GM23248 (cell line): Measurements from ENCODE around the gene ENKD1. TPM values are rescaled to one million over a fixed set of nuclear protein-coding genes. Genes with fewer than 3 reads are reported as not detected.

Source experiments
- DNase-seq: peaks from one replicate; pipeline ENCODE4 v3.0.0-alpha.2; 2015
- H2AFZ ChIP-seq: fragments of 200-600 bp; sonication (generic); 2 replicates; pipeline ENCODE4 v1.6.1; 2016; ENCODE audit warnings: antibody characterized with exemption
- H3F3A ChIP-seq: fragments of 200-600 bp; sonication (generic); 2 replicates; pipeline ENCODE4 v1.6.1; 2016; ENCODE audit warnings: mild to moderate bottlenecking, antibody characterized with exemption, mixed run types; ENCODE audit not compliant: insufficient read depth
- H3K27ac ChIP-seq: fragments of 200-600 bp; sonication (generic); 2 replicates; pipeline ENCODE4 v1.5.1; 2016; ENCODE audit warnings: mild to moderate bottlenecking
- H3K27me3 ChIP-seq: fragments of 200-600 bp; sonication (generic); replicated peaks from 2 replicates; pipeline ENCODE4 v1.6.1; 2016; ENCODE audit warnings: mild to moderate bottlenecking; ENCODE audit not compliant: insufficient read depth
- H3K36me3 ChIP-seq: fragments of 200-600 bp; sonication (generic); 2 replicates; pipeline ENCODE4 v1.6.1; 2016; ENCODE audit warnings: low read depth, mild to moderate bottlenecking
- H3K4me1 ChIP-seq: fragments of 200-600 bp; sonication (generic); 2 replicates; pipeline ENCODE4 v1.6.1; 2016; ENCODE audit warnings: mild to moderate bottlenecking; ENCODE audit not compliant: insufficient read depth
- H3K4me2 ChIP-seq: fragments of 200-600 bp; sonication (generic); one replicate; pipeline ENCODE4 v1.6.1; 2016; ENCODE audit warnings: mild to moderate bottlenecking; ENCODE audit not compliant: unreplicated experiment
- H3K4me3 ChIP-seq: fragments of 200-600 bp; sonication (generic); 2 replicates; pipeline ENCODE4 v1.5.1; 2016; ENCODE audit warnings: mild to moderate bottlenecking
- H3K79me2 ChIP-seq: fragments of 200-600 bp; sonication (generic); 2 replicates; pipeline ENCODE4 v1.6.1; 2016; ENCODE audit warnings: mild to moderate bottlenecking; ENCODE audit not compliant: insufficient read depth
- H3K9ac ChIP-seq: fragments of 200-600 bp; sonication (generic); 2 replicates; pipeline ENCODE4 v1.6.1; 2016; ENCODE audit warnings: mild to moderate bottlenecking
- H3K9me2 ChIP-seq: fragments of 200-600 bp; sonication (generic); 2 replicates; pipeline ENCODE4 v1.6.1; 2016; ENCODE audit warnings: mixed run types, mild to moderate bottlenecking, moderate library complexity; ENCODE audit not compliant: insufficient read depth
- H3K9me3 ChIP-seq: fragments of 200-600 bp; sonication (generic); one replicate; pipeline ENCODE4 v1.6.1; 2017; ENCODE audit warnings: low read depth
- H4K20me1 ChIP-seq: fragments of 200-600 bp; sonication (generic); 2 replicates; pipeline ENCODE4 v1.6.0; 2016; ENCODE audit not compliant: insufficient read depth
- EZH2 ChIP-seq: fragments of 200-600 bp; sonication (generic); IDR thresholded peaks from 2 replicates; pipeline ENCODE4 v1.6.1; 2018; ENCODE audit warnings: antibody characterized with exemption, mild to moderate bottlenecking; ENCODE audit not compliant: insufficient read depth, poor library complexity, severe bottlenecking
- EZH2phosphoT487 ChIP-seq: fragments of 200-600 bp; sonication (generic); IDR thresholded peaks from 2 replicates; pipeline ENCODE4 v1.6.1; 2018; ENCODE audit warnings: antibody characterized with exemption, moderate library complexity, mild to moderate bottlenecking, low read depth; ENCODE audit not compliant: insufficient read depth
- WGBS, 2 experiments: methylation state at CpG; one replicate each; pipeline ENCODE4 v1.1.6; 2015 to 2017; ENCODE audit warnings: low lambda C conversion rate in 2 of 2, low coverage in 1 of 2; ENCODE audit errors: missing lambda C conversion rate in 2 of 2; 5-methylcytosine and 5-hydroxymethylcytosine counted together
- in situ Hi-C: fragments of 300-500 bp; cut with MboI; formaldehyde crosslinking; loops from 2 replicates; pipeline ENCODE4 v1.15.0; 2020
- polyA plus RNA-seq: library from polyadenylated mRNA; unstranded; fragments of >200 nt; fragmentation: Nextera tagmentation; extraction: Ambion mirVana; gene quantifications from 2 replicates; pipeline ENCODE4 v1.2.1, GENCODE V29; 2016
- total RNA-seq: library from RNA; depleted of rRNA; stranded (reverse); fragments of >200 nt; shearing (Covaris generic); gene quantifications from 2 replicates; pipeline ENCODE4 v1.2.3, GENCODE V29; 2014; rRNA removed

The ENKD1 gene
- total and polyA plus RNA-seq, 2 experiments from 2014 or later: 8.3 to 11.2 TPM

DNA sequence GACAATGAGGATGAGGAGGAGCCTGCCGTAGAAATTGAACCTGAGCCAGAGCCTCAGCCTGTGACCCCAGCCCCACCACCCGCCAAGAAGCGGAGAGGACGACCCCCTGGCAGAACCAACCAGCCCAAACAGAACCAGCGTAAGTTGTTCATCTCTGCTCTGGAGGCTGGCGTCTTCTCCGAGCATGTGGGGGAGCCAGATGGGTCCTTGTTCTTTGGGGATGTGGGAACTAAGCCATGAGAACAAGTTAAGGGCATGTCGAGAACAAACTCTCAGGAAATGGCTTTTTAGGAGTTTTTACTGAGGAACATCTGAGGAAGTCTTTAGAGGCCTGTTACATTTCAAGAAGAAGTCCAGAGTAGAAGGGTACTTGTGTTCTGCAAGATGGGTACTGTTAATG is 29.8 kb downstream of the ENKD1 start:
- Histone ChIP-seq H3K36me3 (peaks cover 17% of the 10 kb centered on the region), H3K4me1 (no peaks in the 10 kb centered on the region), H3K79me2 (no peaks in the 10 kb centered on the region), H3K27me3 (no peaks in the 10 kb centered on the region), H3K4me3 (no peak overlapping the region), H3K9me2 (no peaks in the 10 kb centered on the region), H4K20me1 (no peaks in the 10 kb centered on the region), H3K27ac (no peak overlapping the region), H3K9me3 (no peaks in the 10 kb centered on the region), H3F3A (peaks cover 6% of the 10 kb centered on the region; the same call in 1 of the 2 replicates), H2AFZ (no peak overlapping the region), H3K4me2 (no peak overlapping the region), H3K9ac (no peak overlapping the region)
- WGBS, 2 experiments: 89 to 90% methylated on average over 8 of the region's 8 CpGs
- no peak for DNase-seq
- no peak for TF ChIP-seq EZH2
- no peak for TF ChIP-seq EZH2phosphoT487
- in situ Hi-C loops: no loop called here

GRCh38 chr16:67632415-67633172 is 34.0 kb downstream of the ENKD1 start:
- Histone ChIP-seq H2AFZ (no peak overlapping the region), H4K20me1 (no peaks in the 10 kb centered on the region), H3K9ac (no peak overlapping the region), H3K9me2 (no peaks in the 10 kb centered on the region), H3K36me3 (peaks cover 9% of the 10 kb centered on the region), H3K4me1 (no peaks in the 10 kb centered on the region), H3K4me3 (no peak overlapping the region), H3K4me2 (no peak overlapping the region), H3K27me3 (no peaks in the 10 kb centered on the region), H3K27ac (no peak overlapping the region), H3K79me2 (no peaks in the 10 kb centered on the region), H3K9me3 (no peaks in the 10 kb centered on the region), H3F3A (no peaks in the 10 kb centered on the region)
- DNase-seq: no peak
- WGBS, 2 experiments: 69 to 70% methylated on average over 7 of the region's 7 CpGs
- in situ Hi-C loops: no loop called here
- no peak for TF ChIP-seq EZH2phosphoT487
- no peak for TF ChIP-seq EZH2

DNA sequence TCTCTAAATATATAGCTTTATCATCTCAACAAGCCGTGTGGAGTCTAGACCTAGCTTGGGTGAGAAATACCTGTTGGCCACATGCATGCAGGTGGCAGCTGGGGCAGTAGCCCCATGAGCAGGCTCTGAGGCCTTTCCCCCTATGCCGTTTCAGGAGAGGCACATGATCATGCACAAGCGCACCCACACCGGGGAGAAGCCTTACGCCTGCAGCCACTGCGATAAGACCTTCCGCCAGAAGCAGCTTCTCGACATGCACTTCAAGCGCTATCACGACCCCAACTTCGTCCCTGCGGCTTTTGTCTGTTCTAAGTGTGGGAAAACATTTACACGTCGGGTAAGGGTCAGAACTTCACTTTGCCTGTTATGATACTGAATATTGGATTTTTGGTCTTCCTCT is 38.3 kb downstream of the ENKD1 start:
- Histone ChIP-seq H3F3A (no peaks in the 10 kb centered on the region), H3K4me3 (no peak overlapping the region), H2AFZ (no peak overlapping the region), H4K20me1 (no peaks in the 10 kb centered on the region), H3K79me2 (no peaks in the 10 kb centered on the region), H3K9me3 (no peaks in the 10 kb centered on the region), H3K9me2 (no peaks in the 10 kb centered on the region), H3K4me1 (no peaks in the 10 kb centered on the region), H3K9ac (no peak overlapping the region), H3K4me2 (no peak overlapping the region), H3K27ac (no peak overlapping the region), H3K27me3 (no peaks in the 10 kb centered on the region), H3K36me3 (peaks cover 8% of the 10 kb centered on the region)
- 94 to 96% methylated on average over 14 of the region's 14 CpGs for WGBS, 2 experiments
- DNase-seq: no peak
- TF ChIP-seq EZH2: no peak
- no peak for TF ChIP-seq EZH2phosphoT487
- in situ Hi-C loops: no loop called here

GRCh38 chr16:67613808-67614207 is 52.7 kb downstream of the ENKD1 start:
- no peaks in the 10 kb centered on the region for H3K9me2 ChIP-seq
- H3K9ac ChIP-seq: no peak overlapping the region
- H3K4me3 ChIP-seq: no peak overlapping the region
- no peaks in the 10 kb centered on the region for H3F3A ChIP-seq
- in situ Hi-C loops: no loop called here
- no peak overlapping the region for H3K27ac ChIP-seq
- no peaks in the 10 kb centered on the region for H4K20me1 ChIP-seq
- no peak for DNase-seq
- no peaks in the 10 kb centered on the region for H3K9me3 ChIP-seq
- no peak overlapping the region for H3K4me2 ChIP-seq
- TF ChIP-seq EZH2phosphoT487 (no peak), EZH2 (no peak)
- peaks cover 22% of the 10 kb centered on the region; the same call in 1 of the 2 replicates for H3K36me3 ChIP-seq
- no peaks in the 10 kb centered on the region for H3K4me1 ChIP-seq
- no peaks in the 10 kb centered on the region for H3K27me3 ChIP-seq
- 96 to 97% methylated on average over 10 of the region's 10 CpGs for WGBS, 2 experiments
- H2AFZ ChIP-seq: no peak overlapping the region
- H3K79me2 ChIP-seq: peaks cover 31% of the 10 kb centered on the region

Other genes starting within 250 kb of the ENKD1 start
- gene HSD11B2, start 235.6 kb downstream of the ENKD1 start, total RNA-seq: not detected in 2 replicates
- gene HSD11B2, start 235.6 kb downstream of the ENKD1 start, polyA plus RNA-seq: 0.19 and 0.36 TPM in 2 replicates
- gene ATP6V0D1, start 185.6 kb downstream of the ENKD1 start, total RNA-seq: 112 and 166 TPM in 2 replicates
- 135 and 140 TPM in 2 replicates for gene ATP6V0D1, start 185.6 kb downstream of the ENKD1 start, polyA plus RNA-seq
- gene AGRP, start 183.2 kb downstream of the ENKD1 start, total RNA-seq: not detected in 2 replicates
- gene AGRP, start 183.2 kb downstream of the ENKD1 start, polyA plus RNA-seq: not detected in 2 replicates
- gene RIPOR1, start 137.9 kb downstream of the ENKD1 start, total RNA-seq: 27.8 and 81.3 TPM in 2 replicates
- gene RIPOR1, start 137.9 kb downstream of the ENKD1 start, polyA plus RNA-seq: 91.6 and 95.0 TPM in 2 replicates
- gene CTCF, start 104.2 kb downstream of the ENKD1 start, total RNA-seq: 21.9 and 30.7 TPM in 2 replicates
- 19.6 and 19.9 TPM in 2 replicates for gene CTCF, start 104.2 kb downstream of the ENKD1 start, polyA plus RNA-seq
- gene CARMIL2, start 21.6 kb downstream of the ENKD1 start, total RNA-seq: under 0.01 TPM in 1 of 2 replicates, not detected in the other
- gene CARMIL2, start 21.6 kb downstream of the ENKD1 start, polyA plus RNA-seq: 1.1 and 1.4 TPM in 2 replicates
- gene ACD, start 6.5 kb downstream of the ENKD1 start, total RNA-seq: 25.8 and 33.4 TPM in 2 replicates
- 24.0 and 25.2 TPM in 2 replicates for gene ACD, start 6.5 kb downstream of the ENKD1 start, polyA plus RNA-seq
- 0.97 TPM in 1 of 2 replicates, not detected in the other for gene PARD6A, start 5.8 kb downstream of the ENKD1 start, total RNA-seq
- gene PARD6A, start 5.8 kb downstream of the ENKD1 start, polyA plus RNA-seq: 0.58 and 0.70 TPM in 2 replicates
- gene C16orf86, start 64 bp upstream of the ENKD1 start, total RNA-seq: 2.1 and 6.6 TPM in 2 replicates
- 2.8 and 3.4 TPM in 2 replicates for gene C16orf86, start 64 bp upstream of the ENKD1 start, polyA plus RNA-seq
- 10.2 and 17.5 TPM in 2 replicates for gene GFOD2, start 52.6 kb upstream of the ENKD1 start, total RNA-seq
- 10.1 and 11.4 TPM in 2 replicates for gene GFOD2, start 52.6 kb upstream of the ENKD1 start, polyA plus RNA-seq
- 2.4 and 3.3 TPM in 2 replicates for gene RANBP10, start 139.8 kb upstream of the ENKD1 start, total RNA-seq
- 5.8 and 6.1 TPM in 2 replicates for gene RANBP10, start 139.8 kb upstream of the ENKD1 start, polyA plus RNA-seq
- gene TSNAXIP1, start 140.1 kb upstream of the ENKD1 start, total RNA-seq: 0.65 and 2.4 TPM in 2 replicates
- gene TSNAXIP1, start 140.1 kb upstream of the ENKD1 start, polyA plus RNA-seq: 0.79 and 1.2 TPM in 2 replicates
- 27.9 and 37.9 TPM in 2 replicates for gene THAP11, start 175.6 kb upstream of the ENKD1 start, total RNA-seq
- 23.4 and 23.6 TPM in 2 replicates for gene THAP11, start 175.6 kb upstream of the ENKD1 start, polyA plus RNA-seq
- gene NUTF2, start 180.2 kb upstream of the ENKD1 start, total RNA-seq: 52.9 and 119 TPM in 2 replicates
- 268 and 280 TPM in 2 replicates for gene NUTF2, start 180.2 kb upstream of the ENKD1 start, polyA plus RNA-seq
- 53.4 and 59.4 TPM in 2 replicates for gene CENPT, start 180.9 kb upstream of the ENKD1 start, total RNA-seq
- gene CENPT, start 180.9 kb upstream of the ENKD1 start, polyA plus RNA-seq: 54.0 and 63.1 TPM in 2 replicates
- 37.7 and 48.5 TPM in 2 replicates for gene EDC4, start 206.3 kb upstream of the ENKD1 start, total RNA-seq
- 39.9 and 41.3 TPM in 2 replicates for gene EDC4, start 206.3 kb upstream of the ENKD1 start, polyA plus RNA-seq
- gene NRN1L, start 218.1 kb upstream of the ENKD1 start, total RNA-seq: not detected in 2 replicates
- gene NRN1L, start 218.1 kb upstream of the ENKD1 start, polyA plus RNA-seq: not detected in 2 replicates
- 8.1 and 11.5 TPM in 2 replicates for gene PSKH1, start 226.5 kb upstream of the ENKD1 start, total RNA-seq
- 22.7 and 23.6 TPM in 2 replicates for gene PSKH1, start 226.5 kb upstream of the ENKD1 start, polyA plus RNA-seq